HFFc6 (cell line): ENCODE results near the gene MARK4. TPM values are rescaled to one million over a fixed set of nuclear protein-coding genes. Genes with fewer than 3 reads are reported as not detected.

Experiments used
- DNase-seq: peaks from one replicate; pipeline ENCODE4 v3.0.0-alpha.2; 2018
- H3K27ac Mint-ChIP-seq: 2 replicates; pipeline ENCODE4 v1.8.0; 2020; ENCODE audit warnings: mild to moderate bottlenecking, mixed read lengths
- H3K27me3 Mint-ChIP-seq: 2 replicates; pipeline ENCODE4 v1.8.0; 2021; ENCODE audit warnings: mild to moderate bottlenecking, moderate library complexity, mixed read lengths; ENCODE audit not compliant: insufficient read depth
- H3K36me3 Mint-ChIP-seq: 2 replicates; pipeline ENCODE4 v1.8.0; 2021; ENCODE audit warnings: low read depth, mixed read lengths
- H3K4me1 Mint-ChIP-seq: 2 replicates; pipeline ENCODE4 v1.8.0; 2020; ENCODE audit warnings: low read depth, mixed read lengths
- H3K4me3 Mint-ChIP-seq: 2 replicates; pipeline ENCODE4 v1.8.0; 2020; ENCODE audit warnings: mild to moderate bottlenecking, moderate library complexity, mixed read lengths
- H3K9me3 Mint-ChIP-seq: 2 replicates; pipeline ENCODE4 v1.8.0; 2020; ENCODE audit warnings: mild to moderate bottlenecking, mixed read lengths
- total RNA-seq, 6 experiments: library from RNA; stranded (reverse); fragmentation: NEBNext Ultra II Directional; extraction: Animal tissue kit (Norgen Biotek cat#: 25700); gene quantifications; 2 replicates in 1 of 6; 3 replicates in 5 of 6; pipeline ENCODE4 v1.2.3, GENCODE V29; 2021
- TF ChIP-seq, protein P1 (sequence below): fragments of 200-600 bp; sonication (generic); IDR thresholded peaks from 2 replicates; pipeline ENCODE4 v1.5.0; 2021; ENCODE audit warnings: antibody characterized with exemption, mild to moderate bottlenecking

The MARK4 gene
- total RNA-seq, 6 experiments from 2014 or later = 38.9 to 46.0 (median 44.2) TPM

DNA sequence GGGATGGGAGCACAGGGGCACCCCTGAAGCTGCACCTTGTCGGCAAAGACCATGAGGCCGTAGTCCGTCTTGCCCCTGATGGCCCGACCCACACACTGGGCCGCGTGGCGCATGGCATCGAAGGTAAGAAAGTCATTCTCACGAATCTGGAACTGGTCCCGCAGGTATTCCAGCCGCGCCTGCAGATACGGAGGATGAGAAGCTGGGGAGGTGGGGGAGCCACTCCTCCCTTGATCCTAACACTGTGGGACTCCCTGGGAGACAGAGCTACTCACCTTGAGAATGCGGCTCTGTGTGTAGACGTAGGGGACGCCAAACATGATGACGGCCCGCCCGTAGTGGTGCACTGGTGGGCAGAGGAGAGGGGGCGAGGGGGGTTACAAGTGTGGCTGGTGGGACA, 101.4 kb downstream of the MARK4 start:
- no peak for DNase-seq
- peaks cover 2% of the 10 kb centered on the region; the same call in 1 of the 2 replicates for H3K27me3 Mint-ChIP-seq
- H3K36me3 Mint-ChIP-seq = peaks cover 46% of the 10 kb centered on the region
- H3K9me3 Mint-ChIP-seq = no peaks in the 10 kb centered on the region
- TF ChIP-seq, protein P1, sequence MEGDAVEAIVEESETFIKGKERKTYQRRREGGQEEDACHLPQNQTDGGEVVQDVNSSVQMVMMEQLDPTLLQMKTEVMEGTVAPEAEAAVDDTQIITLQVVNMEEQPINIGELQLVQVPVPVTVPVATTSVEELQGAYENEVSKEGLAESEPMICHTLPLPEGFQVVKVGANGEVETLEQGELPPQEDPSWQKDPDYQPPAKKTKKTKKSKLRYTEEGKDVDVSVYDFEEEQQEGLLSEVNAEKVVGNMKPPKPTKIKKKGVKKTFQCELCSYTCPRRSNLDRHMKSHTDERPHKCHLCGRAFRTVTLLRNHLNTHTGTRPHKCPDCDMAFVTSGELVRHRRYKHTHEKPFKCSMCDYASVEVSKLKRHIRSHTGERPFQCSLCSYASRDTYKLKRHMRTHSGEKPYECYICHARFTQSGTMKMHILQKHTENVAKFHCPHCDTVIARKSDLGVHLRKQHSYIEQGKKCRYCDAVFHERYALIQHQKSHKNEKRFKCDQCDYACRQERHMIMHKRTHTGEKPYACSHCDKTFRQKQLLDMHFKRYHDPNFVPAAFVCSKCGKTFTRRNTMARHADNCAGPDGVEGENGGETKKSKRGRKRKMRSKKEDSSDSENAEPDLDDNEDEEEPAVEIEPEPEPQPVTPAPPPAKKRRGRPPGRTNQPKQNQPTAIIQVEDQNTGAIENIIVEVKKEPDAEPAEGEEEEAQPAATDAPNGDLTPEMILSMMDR = no peak
- H3K27ac Mint-ChIP-seq = no peak overlapping the region
- no peaks in the 10 kb centered on the region for H3K4me1 Mint-ChIP-seq
- no peak overlapping the region for H3K4me3 Mint-ChIP-seq

DNA sequence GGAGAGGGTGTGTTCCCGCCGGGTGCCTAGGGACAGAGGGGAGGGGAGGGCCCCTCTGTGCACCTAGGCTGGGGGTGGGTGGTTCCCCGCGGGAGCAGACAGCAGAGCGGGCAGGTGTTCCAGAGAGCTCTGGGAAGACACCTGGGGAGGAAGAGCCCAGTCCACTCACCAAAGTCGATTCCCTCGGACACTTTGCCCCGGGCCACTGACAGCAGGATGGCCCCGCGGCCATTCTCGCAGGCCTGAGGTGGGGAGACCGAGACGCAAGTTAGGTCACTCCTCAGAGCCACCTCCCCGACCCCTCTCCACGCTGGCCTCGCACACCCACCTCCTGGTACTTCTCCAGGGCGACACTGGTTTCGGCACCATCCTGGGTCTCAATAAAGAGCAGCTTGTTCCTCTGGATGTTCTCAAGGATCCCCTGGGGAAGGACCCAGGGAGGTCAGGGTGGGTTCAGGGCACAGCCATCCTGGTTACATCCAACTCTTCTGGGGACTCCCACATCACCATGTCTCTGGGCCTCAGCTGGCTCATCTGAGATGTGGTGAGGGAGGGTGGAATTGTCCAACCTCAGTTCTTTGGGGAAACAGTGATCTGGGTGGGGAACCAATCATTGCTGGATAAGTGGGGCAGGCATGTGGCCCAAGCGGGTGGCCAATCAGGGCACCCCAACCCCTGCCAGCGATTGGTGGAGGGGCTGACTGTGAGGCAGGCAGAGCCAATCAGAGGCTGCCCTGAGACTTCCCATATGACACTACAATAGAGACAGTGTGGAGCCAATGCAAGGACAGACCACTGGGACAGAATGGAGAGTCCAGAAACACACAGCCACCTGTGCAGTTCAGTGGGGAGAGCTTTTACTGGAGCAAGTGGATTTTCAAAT, 102.1 kb downstream of the MARK4 start:
- no peak overlapping the region for H3K27ac Mint-ChIP-seq
- H3K9me3 Mint-ChIP-seq = no peaks in the 10 kb centered on the region
- no peak overlapping the region for H3K4me3 Mint-ChIP-seq
- H3K36me3 Mint-ChIP-seq = peaks cover 51% of the 10 kb centered on the region
- no peak for DNase-seq
- TF ChIP-seq, protein P1 = no peak
- no peaks in the 10 kb centered on the region for H3K4me1 Mint-ChIP-seq
- peaks cover 2% of the 10 kb centered on the region; the same call in 1 of the 2 replicates for H3K27me3 Mint-ChIP-seq

DNA sequence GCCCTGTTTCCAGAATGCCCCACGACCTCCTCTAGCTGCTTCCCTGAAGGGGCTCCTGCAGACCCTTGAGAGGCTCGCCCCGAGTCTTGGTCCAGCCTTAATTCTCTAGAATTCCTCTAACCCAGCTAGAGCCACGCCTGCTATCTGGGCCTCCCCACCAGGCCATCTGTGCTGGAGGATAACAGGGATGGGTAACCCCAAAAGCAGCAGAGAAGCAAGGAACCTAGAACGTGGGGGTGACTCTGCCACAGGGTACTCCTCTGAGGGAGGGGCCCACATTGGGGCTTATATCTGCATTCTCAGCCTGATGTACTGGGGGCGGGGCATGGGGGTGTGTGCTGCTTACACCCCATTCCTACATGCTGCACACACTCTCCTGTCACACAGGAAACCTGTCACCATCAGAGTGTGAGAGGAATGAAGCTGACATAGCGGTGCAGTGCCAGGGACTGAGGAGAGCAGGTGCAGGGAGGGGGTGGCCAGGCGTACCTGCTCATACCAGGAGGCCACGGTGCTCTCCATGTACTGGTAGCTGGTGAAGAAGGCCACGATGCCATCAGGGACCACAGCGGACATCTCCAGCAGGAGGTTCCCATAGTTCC, 103.3 kb downstream of the MARK4 start:
- H3K27me3 Mint-ChIP-seq = peaks cover 2% of the 10 kb centered on the region; the same call in 1 of the 2 replicates
- peaks cover 57% of the 10 kb centered on the region for H3K36me3 Mint-ChIP-seq
- no peak for DNase-seq
- no peak overlapping the region for H3K4me3 Mint-ChIP-seq
- H3K27ac Mint-ChIP-seq = no peak overlapping the region
- H3K4me1 Mint-ChIP-seq = no peaks in the 10 kb centered on the region
- TF ChIP-seq, protein P1 = no peak
- H3K9me3 Mint-ChIP-seq = no peaks in the 10 kb centered on the region

Other genes starting within 250 kb of the MARK4 start
- gene RELB, start 249.8 kb upstream of the MARK4 start, total RNA-seq = 10 to 100 TPM in 2 of 6 experiments, 1 to 10 TPM in 4; 6.1 to 10.8 (median 9.4) TPM
- 10 to 100 TPM; 29.9 to 42.9 (median 37.3) TPM for gene CLASRP, start 212.2 kb upstream of the MARK4 start, total RNA-seq
- under 1 TPM; 0.57 to 0.87 (median 0.65) TPM for gene ZNF296, start 174.8 kb upstream of the MARK4 start, total RNA-seq
- gene GEMIN7, start 172.0 kb upstream of the MARK4 start, total RNA-seq = 10 to 100 TPM; 34.3 to 43.4 (median 39.0) TPM
- 10 to 100 TPM; 20.4 to 27.4 (median 21.6) TPM for gene PPP1R37, start 158.1 kb upstream of the MARK4 start, total RNA-seq
- under 1 TPM in 5 of 6 experiments, not detected in 1; 0.07 to 0.17 (median 0.07) TPM for gene NKPD1, start 90.3 kb upstream of the MARK4 start, total RNA-seq
- 1 to 10 TPM; 3.5 to 6.9 (median 5.2) TPM for gene TRAPPC6A, start 73.0 kb upstream of the MARK4 start, total RNA-seq
- 10 to 100 TPM; 10.5 to 14.2 (median 12.2) TPM for gene BLOC1S3, start 72.5 kb upstream of the MARK4 start, total RNA-seq
- gene EXOC3L2, start 5.9 kb upstream of the MARK4 start, total RNA-seq = under 1 TPM in 1 of 6 experiments, not detected in 5; 0.10 TPM
- gene CKM, start 71.6 kb downstream of the MARK4 start, total RNA-seq = not detected
- gene KLC3, start 89.5 kb downstream of the MARK4 start, total RNA-seq = not detected
- gene ERCC2, start 119.3 kb downstream of the MARK4 start, total RNA-seq = 100 to 1,000 TPM in 1 of 6 experiments, 10 to 100 TPM in 5; 80.2 to 108 (median 87.8) TPM
- 10 to 100 TPM; 10.2 to 24.7 (median 22.2) TPM for gene PPP1R13L, start 153.8 kb downstream of the MARK4 start, total RNA-seq
- gene POLR1G, start 155.4 kb downstream of the MARK4 start, total RNA-seq = 10 to 100 TPM; 13.7 to 25.8 (median 15.1) TPM
- gene ERCC1, start 172.6 kb downstream of the MARK4 start, total RNA-seq = 100 to 1,000 TPM; 106 to 129 (median 117) TPM
- gene FOSB, start 216.7 kb downstream of the MARK4 start, total RNA-seq = 10 to 100 TPM; 35.0 to 71.5 (median 62.9) TPM
- gene RTN2, start 245.8 kb downstream of the MARK4 start, total RNA-seq = 10 to 100 TPM; 10.3 to 21.3 (median 13.8) TPM
- gene PPM1N, start 247.2 kb downstream of the MARK4 start, total RNA-seq = 1 to 10 TPM in 4 of 6 experiments, under 1 TPM in 2; 0.80 to 1.3 (median 1.1) TPM